ENCODE measurements around the gene SDSL. TPM values are rescaled to one million over a fixed set of nuclear protein-coding genes. Genes with fewer than 3 reads are reported as not detected.

Gene SDSL, protein sequence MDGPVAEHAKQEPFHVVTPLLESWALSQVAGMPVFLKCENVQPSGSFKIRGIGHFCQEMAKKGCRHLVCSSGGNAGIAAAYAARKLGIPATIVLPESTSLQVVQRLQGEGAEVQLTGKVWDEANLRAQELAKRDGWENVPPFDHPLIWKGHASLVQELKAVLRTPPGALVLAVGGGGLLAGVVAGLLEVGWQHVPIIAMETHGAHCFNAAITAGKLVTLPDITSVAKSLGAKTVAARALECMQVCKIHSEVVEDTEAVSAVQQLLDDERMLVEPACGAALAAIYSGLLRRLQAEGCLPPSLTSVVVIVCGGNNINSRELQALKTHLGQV
- total RNA-seq, result 1.3 and 2.4 TPM in 2 replicates

DNA sequence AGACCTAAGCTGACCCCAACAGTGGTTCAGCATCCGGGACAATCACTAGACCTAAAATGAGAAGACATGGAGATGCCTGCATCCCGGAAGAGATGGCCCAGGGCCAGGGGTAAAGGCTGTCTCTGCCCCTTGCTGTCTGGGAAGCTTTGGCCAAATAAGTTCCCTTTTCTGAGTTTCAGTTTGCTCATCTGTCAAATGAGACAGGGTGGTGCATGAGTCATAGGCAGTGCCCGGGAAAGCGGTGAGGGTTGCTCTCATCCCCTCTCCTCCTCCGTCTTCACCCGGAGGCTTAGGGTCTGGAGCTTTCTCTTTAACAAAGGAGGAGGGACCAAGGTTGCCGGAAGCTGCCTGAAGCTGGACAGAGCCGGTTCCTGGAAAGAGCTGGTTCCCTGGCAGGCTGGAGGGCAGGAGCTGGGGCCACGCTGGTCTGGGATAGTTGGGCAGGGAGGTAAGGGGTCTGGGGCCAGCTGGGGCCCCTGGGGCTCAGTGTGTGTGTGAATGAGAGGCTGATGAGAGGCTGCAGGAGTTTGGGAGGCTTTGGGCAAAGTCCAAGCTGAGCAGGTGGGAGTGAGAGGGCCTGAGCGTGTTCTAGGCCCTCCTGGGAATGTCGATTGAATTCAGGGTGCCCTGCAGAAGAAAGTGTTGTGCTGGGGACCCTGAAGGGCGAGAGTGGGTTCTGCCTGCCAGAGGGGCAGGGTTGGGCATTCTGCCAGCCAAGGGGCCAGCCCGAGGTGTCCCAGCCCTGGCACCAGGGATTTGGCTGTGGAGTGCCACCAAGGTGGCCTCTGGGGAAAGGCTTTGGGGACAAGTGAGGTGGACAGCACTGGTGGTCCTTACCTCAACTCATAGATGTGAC is at the start of gene SDSL:
SDSL (plus strand) TSS at position 351 of the 856 bp plus-strand sequence. CDS start 5,603 bp downstream, outside the sequence.
- intact Hi-C loops (cut with micrococcal nuclease), result loop anchor here (1.0 kb wide), 1 partner anchor 64 kb away; the partner anchor contains the start of gene PLBD2

DNA sequence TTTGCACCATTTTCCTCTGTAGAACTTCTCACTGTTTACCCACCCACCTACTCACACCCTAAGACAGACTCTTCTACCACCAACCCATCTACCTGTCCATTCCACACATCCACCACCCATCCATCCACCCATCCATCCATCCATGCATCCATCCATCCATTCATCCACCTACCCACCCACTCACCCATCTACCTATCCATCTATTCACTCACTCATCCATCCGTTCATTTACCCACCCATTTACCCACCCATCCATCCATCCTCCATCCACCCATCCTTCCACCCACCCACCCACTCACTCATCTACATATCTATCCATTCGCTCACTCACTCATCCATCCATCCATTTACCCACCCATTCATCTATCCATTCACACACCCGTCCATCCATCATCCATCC is 48.7 kb upstream of the SDSL start:
- intact Hi-C loops (cut with micrococcal nuclease), result no loop called here

DNA sequence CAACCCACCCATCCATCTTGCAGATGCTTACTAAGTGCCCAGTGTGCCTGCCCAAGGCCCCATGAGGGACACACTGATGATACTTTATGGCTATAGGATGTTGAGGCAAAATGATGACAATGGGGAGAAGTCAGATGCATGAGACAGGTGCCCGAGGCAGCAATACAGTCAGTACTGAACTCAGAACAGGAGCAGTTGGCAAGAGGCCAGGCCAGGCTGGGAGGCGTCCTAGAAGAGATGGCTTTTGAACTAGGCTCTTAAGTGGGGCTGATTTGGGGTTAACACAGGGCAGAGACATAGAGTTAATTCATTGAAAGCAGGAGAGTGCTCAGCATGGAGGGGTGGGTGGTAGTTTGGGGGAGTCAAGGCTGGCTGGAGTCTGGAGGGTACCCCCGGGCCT is 48.2 kb upstream of the SDSL start:
- intact Hi-C loops (cut with micrococcal nuclease), result no loop called here

DNA sequence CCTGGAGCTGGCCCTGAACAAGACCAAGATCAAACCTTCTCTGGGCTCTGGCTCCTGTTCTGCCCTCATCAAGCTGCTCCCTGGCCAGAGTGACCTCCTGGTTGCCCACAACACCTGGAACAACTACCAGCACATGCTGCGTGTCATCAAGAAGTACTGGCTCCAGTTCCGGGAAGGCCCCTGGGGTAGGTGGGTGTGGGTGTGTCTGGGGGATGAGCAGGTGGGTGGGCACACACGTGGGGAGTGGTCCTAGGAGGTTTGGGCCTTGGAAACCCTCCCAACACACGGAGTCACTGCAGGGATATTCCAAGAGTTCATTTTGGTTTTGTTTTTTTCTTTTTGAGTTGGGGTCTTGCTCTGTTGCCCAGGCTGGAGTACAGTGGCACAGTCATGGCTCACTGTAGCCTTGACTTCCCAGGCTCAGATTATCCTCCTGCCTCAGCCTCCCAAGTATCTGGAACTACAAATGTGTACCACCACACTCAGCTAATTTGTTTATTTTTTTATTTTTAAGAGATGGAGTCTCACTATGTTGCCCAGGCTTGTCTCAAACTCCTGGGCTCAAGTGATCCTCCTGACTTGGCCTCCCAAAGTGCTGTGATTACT is 47.3 kb upstream of the SDSL start:
- intact Hi-C loops (cut with micrococcal nuclease), result no loop called here

DNA sequence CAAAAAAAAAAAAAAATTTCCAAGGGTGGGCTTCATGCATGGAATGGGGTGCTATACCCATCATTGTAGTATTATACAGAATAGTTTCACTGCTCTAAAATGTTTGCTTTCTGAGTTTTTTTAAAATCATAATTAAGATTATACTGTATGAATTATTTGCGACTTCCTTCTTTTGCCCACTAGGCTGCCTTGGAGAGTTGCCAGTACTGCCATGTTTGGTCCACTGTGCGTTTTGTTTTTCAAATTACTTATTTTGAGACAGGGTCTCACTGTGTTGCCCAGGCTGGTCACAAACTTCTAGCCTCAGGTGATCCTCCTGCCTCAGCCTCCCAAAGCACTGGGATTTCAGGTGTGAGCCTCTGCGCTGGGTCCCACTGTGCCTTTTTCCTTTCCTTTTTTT is 43.9 kb upstream of the SDSL start:
- intact Hi-C loops (cut with micrococcal nuclease), result no loop called here

DNA sequence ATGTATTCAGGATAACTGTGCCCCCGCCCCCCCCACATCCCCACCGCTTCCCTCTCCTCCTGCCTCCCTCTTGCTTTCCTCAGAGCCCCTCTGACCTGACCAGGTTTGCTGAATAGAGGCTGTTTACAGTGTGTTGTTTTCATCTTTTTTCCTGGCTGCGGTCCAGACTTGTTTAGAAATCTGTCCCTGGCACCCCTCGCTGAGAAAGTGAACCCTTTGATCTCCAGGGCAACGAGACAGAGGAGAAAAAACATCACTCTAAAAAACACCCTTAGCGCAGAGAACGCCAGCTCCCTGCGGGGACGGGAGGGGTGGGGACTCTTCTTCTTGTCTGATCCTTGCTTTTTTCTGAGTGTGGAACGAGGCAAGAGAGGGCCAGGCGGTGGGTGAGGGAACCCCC is 41.0 kb upstream of the SDSL start:
- intact Hi-C loops (cut with micrococcal nuclease), result no loop called here

DNA sequence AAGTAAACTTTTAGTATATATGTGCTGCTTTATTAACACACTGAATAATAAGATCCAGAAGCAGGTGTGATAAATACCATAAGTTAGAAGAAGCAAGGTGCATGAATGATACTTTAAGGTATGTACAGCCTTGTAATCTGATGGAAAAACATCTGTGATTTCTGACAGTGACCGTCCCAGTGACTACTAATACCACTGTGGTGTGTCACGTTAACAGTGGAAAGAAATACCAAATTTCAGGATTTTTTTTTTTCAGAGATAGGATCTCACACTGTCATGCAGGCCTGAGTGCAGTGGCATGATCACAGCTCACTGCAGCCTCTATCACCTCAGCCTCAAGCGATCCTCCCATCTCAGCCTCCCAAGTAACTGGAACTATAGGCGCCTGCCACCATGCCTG is 40.0 kb upstream of the SDSL start:
- intact Hi-C loops (cut with micrococcal nuclease), result no loop called here

DNA sequence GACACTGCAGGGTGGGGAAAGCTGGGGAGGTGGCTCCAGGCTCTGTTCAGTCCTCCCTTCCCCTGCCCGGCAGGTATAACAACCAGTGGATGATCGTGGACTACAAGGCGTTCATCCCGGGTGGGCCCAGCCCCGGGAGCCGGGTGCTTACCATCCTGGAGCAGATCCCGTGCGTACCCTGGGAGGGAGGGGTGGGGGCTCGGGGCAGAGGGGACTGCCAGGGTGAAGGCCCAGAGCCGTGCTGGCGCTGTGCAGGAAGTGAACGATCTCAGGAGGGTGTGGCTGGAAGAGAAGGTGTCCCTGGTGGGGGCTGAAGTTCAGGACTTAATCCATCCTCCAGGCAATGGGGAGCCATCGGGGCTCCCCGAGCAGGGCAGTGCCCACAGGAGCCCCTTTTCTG is 37.4 kb upstream of the SDSL start:
- intact Hi-C loops (cut with micrococcal nuclease), result no loop called here

DNA sequence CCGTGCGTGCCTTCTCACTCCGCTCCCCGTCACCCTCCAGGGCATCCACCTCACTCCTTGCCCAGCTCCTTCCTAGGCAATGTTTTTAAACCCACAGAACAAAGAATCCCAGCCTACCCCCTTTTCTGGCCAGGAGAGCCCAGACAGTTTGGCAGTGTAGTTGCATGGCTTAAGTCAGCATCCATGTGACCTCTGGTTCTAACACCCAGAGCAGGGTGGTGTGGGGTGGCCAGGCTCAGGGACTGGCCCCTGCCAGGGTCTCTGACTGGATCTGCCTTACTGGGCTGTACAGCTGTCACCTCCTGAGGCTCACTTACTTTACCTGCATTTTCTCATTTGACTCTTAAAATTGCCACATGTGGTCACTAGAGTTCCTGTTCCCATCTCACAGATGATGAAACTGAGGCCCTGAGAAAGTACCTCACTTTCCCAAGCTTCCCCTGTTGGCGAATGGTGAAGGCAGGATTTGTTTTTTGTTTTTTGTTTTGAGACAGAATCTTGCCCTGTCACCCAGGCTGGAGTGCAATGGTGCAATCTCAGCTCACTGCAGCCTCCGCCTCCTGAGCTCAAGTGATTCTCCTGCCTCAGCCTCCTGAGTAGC is 36.8 kb upstream of the SDSL start:
- intact Hi-C loops (cut with micrococcal nuclease), result no loop called here

DNA sequence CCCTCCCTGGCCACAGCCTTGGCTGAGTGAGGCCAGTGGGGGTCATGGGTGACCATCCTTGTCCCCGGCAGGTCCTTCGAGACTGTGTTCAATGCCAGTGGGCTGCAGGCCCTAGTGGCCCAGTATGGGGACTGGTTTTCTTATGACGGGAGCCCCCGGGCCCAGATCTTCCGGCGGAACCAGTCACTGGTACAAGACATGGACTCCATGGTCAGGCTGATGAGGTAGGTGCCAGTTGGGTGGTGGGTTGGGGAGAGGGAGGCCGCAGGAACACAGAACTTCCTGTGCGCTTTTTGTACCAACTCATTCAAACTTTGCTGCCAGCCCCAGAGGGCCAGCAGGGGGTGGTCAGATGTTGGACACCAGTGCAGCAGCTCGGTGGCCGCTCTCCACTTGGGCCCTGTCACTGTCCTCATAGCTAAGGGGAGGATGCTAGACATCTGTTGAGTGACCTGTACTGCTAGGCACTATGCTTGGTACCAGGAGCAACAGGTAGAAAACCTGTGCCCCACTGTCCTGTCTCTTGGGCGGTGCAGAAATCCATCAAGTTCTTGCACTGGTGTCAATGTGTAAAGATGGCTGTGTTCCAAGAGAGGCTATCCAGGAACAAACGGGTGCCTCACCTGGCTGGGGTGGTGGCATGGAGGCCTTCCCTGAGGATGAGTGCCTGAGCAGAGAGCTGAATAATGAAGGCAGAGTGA is 35.2 kb upstream of the SDSL start:
- intact Hi-C loops (cut with micrococcal nuclease), result no loop called here

DNA sequence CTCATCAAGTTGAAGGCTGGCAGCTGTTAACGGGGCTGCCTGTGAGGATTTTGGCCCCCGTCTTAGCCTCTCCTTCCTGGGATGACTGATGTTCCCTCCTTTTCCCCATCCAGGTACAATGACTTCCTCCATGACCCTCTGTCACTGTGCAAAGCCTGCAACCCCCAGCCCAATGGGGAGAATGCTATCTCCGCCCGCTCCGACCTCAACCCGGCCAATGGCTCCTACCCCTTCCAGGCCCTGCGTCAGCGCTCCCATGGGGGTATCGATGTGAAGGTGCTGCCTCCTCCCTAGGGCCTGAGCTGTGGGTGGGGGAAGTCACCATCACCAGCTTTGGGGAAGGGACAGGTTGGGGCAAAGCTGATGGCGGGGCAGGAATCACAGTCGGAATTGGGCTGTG is 34.5 kb upstream of the SDSL start:
- intact Hi-C loops (cut with micrococcal nuclease), result no loop called here

DNA sequence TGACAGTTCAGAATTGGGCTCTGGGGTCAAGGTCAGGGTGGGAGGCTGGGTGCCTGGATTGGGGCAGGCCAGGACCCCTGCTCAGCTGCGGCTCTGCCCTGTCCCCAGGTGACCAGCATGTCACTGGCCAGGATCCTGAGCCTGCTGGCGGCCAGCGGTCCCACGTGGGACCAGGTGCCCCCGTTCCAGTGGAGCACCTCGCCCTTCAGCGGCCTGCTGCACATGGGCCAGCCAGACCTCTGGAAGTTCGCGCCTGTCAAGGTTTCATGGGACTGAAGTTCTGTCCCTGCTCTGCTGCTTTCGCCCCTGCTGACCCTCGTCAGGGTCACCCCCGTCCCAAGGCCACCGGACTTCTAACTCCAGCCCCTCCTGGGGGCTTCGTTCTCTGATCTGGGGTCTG is 33.8 kb upstream of the SDSL start:
- intact Hi-C loops (cut with micrococcal nuclease), result no loop called here

DNA sequence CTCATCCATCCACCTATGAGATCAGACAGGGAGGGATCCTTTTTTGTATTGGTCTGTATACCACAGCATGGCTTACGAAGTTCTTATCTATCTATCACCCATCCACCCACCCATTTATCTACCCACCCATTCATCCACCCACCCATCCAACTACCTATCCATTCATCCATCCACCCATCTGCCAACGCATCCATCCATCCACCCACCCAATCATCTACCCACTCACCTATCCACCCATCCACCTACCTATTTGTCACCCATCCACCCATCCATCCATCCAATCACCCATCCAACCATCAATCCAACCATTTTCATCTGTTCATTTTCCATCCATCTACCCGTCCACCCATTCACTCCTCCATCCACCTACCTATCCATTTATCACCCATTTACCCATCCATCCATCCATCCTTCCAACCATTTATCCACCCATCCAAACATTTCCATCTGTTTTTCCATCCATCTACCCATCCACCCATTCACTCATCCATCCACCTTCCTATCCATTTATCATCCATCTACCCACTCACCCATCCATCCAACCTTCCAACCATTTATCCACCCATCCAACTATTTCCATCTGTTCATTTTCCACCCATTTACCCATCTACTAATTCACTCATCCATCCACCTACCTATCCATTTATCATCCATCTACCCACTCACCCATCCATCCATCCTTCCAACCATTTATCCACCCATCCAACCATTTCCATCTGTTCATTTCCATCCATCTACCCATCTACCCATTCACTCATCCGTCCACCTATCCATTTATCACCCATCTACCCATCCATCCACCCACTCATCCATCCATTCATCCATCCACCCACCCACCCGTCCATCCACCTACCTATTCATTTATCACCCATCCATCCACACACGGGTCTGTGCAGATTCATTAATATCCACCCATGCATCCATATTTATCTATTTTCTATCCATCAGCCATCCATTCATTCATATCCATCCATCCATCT is 31.8 kb upstream of the SDSL start:
- intact Hi-C loops (cut with micrococcal nuclease), result no loop called here

DNA sequence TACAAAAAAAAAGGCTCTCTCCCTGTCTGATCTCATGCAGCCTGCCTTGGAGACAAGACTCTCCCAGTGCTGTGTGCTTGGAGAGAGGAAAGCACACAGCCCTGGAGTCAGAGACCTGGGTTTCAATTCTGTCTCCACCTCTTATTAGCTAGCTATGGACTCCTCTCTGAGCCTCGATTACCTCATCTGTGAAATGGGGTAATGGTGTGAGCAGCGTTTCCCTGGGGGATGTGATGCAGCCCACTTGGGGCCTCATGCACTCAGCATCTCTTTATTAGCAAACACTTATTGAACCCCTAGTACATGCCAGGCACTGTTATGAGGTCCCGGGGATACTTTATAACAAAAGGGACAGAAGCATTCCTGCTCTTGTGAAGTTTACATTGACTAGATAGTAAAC is 31.0 kb upstream of the SDSL start:
- intact Hi-C loops (cut with micrococcal nuclease), result no loop called here

DNA sequence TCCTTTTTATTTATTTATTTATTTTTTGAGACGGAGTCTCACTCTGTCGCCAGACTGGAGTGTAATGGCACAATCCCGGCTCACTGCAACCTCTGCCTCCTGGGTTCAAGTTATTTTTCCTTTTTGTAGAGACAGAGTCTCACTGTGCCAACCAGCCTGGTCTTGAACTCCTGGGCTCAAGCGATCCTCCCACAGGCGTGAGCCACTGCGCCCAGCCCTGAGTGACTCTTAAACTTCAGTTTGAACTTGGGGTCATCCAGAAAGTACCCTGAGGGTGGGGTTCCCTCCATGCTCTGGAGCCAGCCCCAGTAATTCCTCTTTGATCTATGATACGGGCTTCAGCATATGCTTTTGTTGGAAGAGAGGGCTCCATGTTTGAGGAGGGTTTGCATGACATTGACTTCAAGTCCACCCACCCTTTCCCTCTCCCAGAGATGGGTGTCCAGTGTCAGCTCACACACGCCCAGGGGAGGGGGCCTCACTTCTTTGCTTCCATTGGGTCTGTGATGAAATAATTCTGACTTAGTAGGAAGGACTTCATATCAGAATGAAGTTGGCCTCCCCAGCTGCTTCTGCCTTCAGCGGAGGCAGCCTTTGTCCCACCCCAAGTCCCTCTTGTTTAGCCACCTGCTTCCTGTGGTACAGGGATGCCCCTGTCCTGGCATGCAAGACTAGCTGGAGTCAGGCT is 30.4 kb upstream of the SDSL start:
- intact Hi-C loops (cut with micrococcal nuclease), result no loop called here

DNA sequence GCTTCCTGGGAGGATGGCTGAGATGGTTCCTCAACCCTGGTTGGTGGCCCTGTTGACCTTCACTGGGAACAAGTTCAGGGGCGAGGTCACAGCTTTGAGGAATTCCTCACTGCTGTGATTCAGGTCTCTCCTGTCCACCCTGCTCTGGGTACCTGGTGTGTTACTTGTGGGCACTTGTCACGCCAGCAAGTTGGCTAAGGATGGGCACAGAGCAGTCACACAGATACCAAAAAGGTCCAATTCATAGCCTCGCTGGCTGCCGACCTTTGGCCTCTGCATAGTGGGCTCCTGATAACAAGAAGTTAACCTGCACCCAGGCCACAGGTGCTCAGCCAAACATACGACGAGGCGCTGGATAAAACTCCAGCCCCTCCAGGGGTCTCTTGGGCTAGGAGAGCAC is 29.7 kb upstream of the SDSL start:
- intact Hi-C loops (cut with micrococcal nuclease), result no loop called here

DNA sequence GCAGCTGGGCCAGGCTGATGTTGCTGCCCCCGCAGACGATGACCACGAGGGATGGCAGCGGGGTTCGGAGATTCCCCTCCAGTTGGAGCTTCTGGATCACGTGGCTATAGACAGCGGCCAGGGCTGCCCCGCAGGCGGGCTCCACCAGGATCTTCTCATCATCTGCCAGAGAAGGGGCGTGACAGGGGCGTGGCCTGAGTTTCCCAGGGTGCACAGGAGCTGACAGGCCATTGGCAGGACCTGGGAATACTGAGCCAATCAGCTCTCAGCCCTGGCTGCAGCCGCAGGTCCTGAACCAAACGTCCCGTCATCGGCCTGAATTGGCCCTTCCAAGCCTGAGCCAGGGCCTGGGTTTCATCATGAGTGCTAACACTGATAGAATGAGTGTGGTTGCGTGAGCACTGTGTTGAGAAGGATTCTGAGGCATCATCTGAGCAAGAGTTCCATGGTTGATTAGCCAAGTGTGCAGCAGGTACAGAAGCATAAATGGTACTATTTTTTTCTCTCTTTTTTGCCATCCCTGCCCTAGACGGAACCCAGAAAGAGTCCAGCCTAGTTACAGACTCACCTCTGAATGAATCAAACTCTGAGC is 29.1 kb upstream of the SDSL start:
- intact Hi-C loops (cut with micrococcal nuclease), result no loop called here

DNA sequence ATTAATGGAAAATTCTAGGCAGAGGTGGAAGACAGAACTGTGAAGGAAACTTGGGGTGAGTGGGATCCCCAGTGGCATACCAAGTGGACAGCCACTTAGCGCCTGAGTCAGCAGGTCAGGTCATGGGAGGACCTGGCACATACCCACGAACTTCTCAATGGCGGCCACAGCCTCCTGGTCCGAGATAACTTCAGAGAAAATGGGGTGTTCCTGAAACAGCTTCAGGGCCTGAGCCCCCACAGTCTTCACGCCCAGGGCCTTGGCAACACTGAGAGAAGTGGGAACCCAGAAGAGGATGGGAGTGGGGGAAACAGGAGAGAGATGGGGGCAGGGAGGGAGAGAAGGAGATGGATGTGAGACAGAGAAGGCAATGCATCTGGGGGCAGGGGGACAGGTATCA is 28.4 kb upstream of the SDSL start:
- intact Hi-C loops (cut with micrococcal nuclease), result no loop called here

DNA sequence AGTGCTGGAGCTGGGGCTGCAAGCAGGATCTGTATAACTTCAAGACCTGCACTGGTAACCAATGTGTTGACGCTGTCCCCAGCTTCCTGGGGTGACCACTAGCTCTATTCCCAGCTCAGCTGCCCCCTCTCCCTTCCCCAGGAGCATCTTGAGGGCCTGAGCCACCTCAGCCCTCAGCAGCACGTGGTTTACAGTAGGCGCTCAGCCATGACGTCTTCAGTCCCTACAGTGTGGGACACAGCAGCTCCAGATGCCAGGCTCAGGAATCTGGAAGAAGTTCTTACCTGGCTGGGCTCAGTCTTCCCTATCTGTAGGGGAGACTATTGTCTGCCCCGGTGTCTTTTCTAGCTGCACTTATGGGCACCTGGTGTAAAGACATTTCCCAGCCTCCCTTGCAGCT is 27.1 kb upstream of the SDSL start:
- intact Hi-C loops (cut with micrococcal nuclease), result no loop called here
